Upper lobe of left lung (tissue), 6 donors: Measurements from ENCODE around the gene COA8. TPM values are rescaled to one million over a fixed set of nuclear protein-coding genes. Genes with fewer than 3 reads are reported as not detected.

Experiments used
- ATAC-seq, 2 donors: fragments of 200-7000 bp; cut with Tn5 transposase; one replicate each; pipeline ENCODE4 v1.9.1; 2022; ENCODE audit warnings: mild to moderate bottlenecking in 2 of 2, moderate library complexity in 2 of 2; ENCODE audit not compliant: low FRiP score in 2 of 2
- DNase-seq, 2 donors: peaks; one replicate each; pipeline ENCODE4 v3.0.0-alpha.2; 2019 to 2020
- H3K27ac ChIP-seq, 4 donors: fragments of 200-600 bp; sonication (generic); one replicate each; pipeline ENCODE4 v1.5.1; 2016 to 2019
- H3K27me3 ChIP-seq, 4 donors: fragments of 200-600 bp; sonication (generic); one replicate each; pipeline ENCODE4 v1.5.1; 2017 to 2019
- H3K36me3 ChIP-seq, 4 donors: fragments of 200-600 bp; sonication (generic); one replicate each; pipeline ENCODE4 v1.5.1; 2016 to 2019
- H3K4me1 ChIP-seq, 4 donors: fragments of 200-600 bp; sonication (generic); one replicate each; pipeline ENCODE4 v1.5.1; 2018 to 2019
- H3K4me3 ChIP-seq, 4 donors: fragments of 200-600 bp; sonication (generic); one replicate each; pipeline ENCODE4 v1.5.1; 2017 to 2019; ENCODE audit warnings: mild to moderate bottlenecking in 2 of 4, moderate library complexity in 1 of 4
- H3K9me3 ChIP-seq, 4 donors: fragments of 200-600 bp; sonication (generic); one replicate each; pipeline ENCODE4 v1.5.1; 2018 to 2019
- CTCF ChIP-seq, 6 experiments: fragments of 450-650 bp in 4 of 6; fragments of 200-600 bp in 2 of 6; sonication (generic) in 2 of 6; IDR thresholded peaks; one replicate each; pipeline ENCODE4 v1.5.1; 2016 to 2019; ENCODE audit warnings: antibody characterized with exemption in 6 of 6
- EP300 ChIP-seq, 4 donors: sonication (generic); formaldehyde crosslinking; IDR thresholded peaks; one replicate each; pipeline ENCODE4 v1.5.1; 2017; ENCODE audit warnings: antibody characterized with exemption in 4 of 4, control low read depth in 2 of 4
- POLR2A ChIP-seq, 4 donors: fragments of 450-650 bp; IDR thresholded peaks; one replicate each; pipeline ENCODE4 v1.5.1; 2016 to 2017; ENCODE audit warnings: antibody characterized with exemption in 4 of 4, mild to moderate bottlenecking in 2 of 4
- POLR2AphosphoS5 ChIP-seq, 2 donors: sonication (generic); formaldehyde crosslinking; IDR thresholded peaks; one replicate each; pipeline ENCODE4 v1.5.1; 2017; ENCODE audit warnings: antibody characterized with exemption in 2 of 2
- WGBS, 2 donors: methylation state at CpG; one replicate each; pipeline ENCODE4 v1.1.5; 2017 to 2018; 5-methylcytosine and 5-hydroxymethylcytosine counted together
- total RNA-seq, 6 donors: library from RNA; depleted of rRNA in 4 of 6; stranded (reverse); fragments of >200 nt in 4 of 6; gene quantifications; one replicate each; pipeline versions ENCODE4 v1.1.0 to v1.2.1, GENCODE V29; 2016 to 2021
- donor health status: DM: no; HTN: no; CAD: no; lungs with moderate emphysema.
- donor health status: DM: no; HTN: yes; CAD: no; lungs with severe emphysema.

The COA8 gene
- total RNA-seq, 6 donors from 2014 or later = 12.6 to 38.3 (median 28.6) TPM

DNA sequence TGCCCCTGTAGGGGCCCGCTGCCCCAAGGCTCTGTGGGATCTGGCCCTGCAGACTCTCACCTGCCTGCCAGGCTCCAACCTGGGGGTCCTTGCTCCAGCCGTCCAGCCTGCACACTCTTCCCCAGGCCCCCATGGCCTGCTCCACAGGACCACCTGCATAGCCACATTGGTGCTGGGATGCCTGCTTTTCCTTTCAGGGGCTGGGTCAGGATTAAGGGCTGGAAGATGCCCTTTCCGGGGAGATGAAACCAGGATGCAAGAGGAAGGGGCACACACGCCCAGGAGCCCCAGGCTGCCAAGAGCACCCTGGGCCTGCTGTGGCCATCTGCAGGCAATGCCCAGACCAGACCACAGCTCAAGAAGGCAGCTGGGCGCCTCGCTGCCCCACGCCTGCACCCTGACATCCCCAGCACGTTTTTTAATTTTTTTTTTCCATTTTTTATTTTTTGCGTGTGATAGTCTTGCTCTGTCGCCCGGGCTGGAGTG is 15.3 kb upstream of the COA8 start:
- Histone ChIP-seq H3K27me3 (no peaks in the 10 kb centered on the region), H3K4me3 (no peak overlapping the region), H3K36me3 (no peaks in the 10 kb centered on the region), H3K27ac (no peak overlapping the region), H3K4me1 (peaks cover 32 to 55% (median 37%) of the 10 kb centered on the region in 4 donors), H3K9me3 (no peaks in the 10 kb centered on the region)
- no peak for TF ChIP-seq EP300 (IDR thresholded peaks at IDR 0.05)
- no peak for TF ChIP-seq POLR2A (IDR thresholded peaks at IDR 0.05)
- no peak for TF ChIP-seq CTCF (IDR thresholded peaks at IDR 0.05)
- no peak for TF ChIP-seq POLR2AphosphoS5 (IDR thresholded peaks at IDR 0.05)
- WGBS, 2 donors = 90% methylated on average over 9 to 10 of the region's 11 CpGs
- DNase-seq (no peak), ATAC-seq (no peak)

- WGBS, 2 donors = 89 to 94% methylated on average over 16 to 18 of the region's 18 CpGs
- no peak overlapping the region for H3K27ac ChIP-seq
Observed at GRCh38 chr14:103547941-103548462, 14.8 kb upstream of the COA8 start.

GRCh38 chr14:103548463-103549351 is 14.1 kb upstream of the COA8 start:
- DNase-seq (peak in 1 of 2 donors; percentile 67), ATAC-seq (no peak)
- Histone ChIP-seq H3K9me3 (no peaks in the 10 kb centered on the region), H3K36me3 (no peaks in the 10 kb centered on the region), H3K4me1 (peaks cover 20 to 48% (median 25%) of the 10 kb centered on the region in 4 donors), H3K27me3 (no peaks in the 10 kb centered on the region), H3K4me3 (no peak overlapping the region), H3K27ac (peak overlapping the region in 1 of 4 donors; percentile 85)
- WGBS, 2 donors = 90 to 94% methylated on average over 13 to 27 of the region's 27 CpGs
- TF ChIP-seq CTCF (IDR thresholded peaks at IDR 0.05) = no peak
- TF ChIP-seq POLR2AphosphoS5 (IDR thresholded peaks at IDR 0.05) = no peak
- no peak for TF ChIP-seq EP300 (IDR thresholded peaks at IDR 0.05)
- no peak for TF ChIP-seq POLR2A (IDR thresholded peaks at IDR 0.05)

More at GRCh38 chr14:103547941-103548462, 14.8 kb upstream of the COA8 start:
- ATAC-seq (no peak), DNase-seq (peak in 1 of 2 donors; percentile 67)
- TF ChIP-seq POLR2AphosphoS5 (IDR thresholded peaks at IDR 0.05) = no peak
- TF ChIP-seq CTCF (IDR thresholded peaks at IDR 0.05) = no peak
- no peak for TF ChIP-seq POLR2A (IDR thresholded peaks at IDR 0.05)
- TF ChIP-seq EP300 (IDR thresholded peaks at IDR 0.05) = no peak
- H3K4me3 ChIP-seq = no peak overlapping the region
- H3K36me3 ChIP-seq = no peaks in the 10 kb centered on the region
- no peaks in the 10 kb centered on the region for H3K27me3 ChIP-seq
- H3K4me1 ChIP-seq = peaks cover 27 to 55% (median 32%) of the 10 kb centered on the region in 4 donors
- H3K9me3 ChIP-seq = no peaks in the 10 kb centered on the region

GRCh38 chr14:103549361-103550311 is 13.1 kb upstream of the COA8 start:
- TF ChIP-seq CTCF (IDR thresholded peaks at IDR 0.05) (no peak), POLR2AphosphoS5 (IDR thresholded peaks at IDR 0.05) (no peak), EP300 (IDR thresholded peaks at IDR 0.05) (no peak), POLR2A (IDR thresholded peaks at IDR 0.05) (no peak)
- Histone ChIP-seq H3K9me3 (no peaks in the 10 kb centered on the region), H3K27me3 (no peaks in the 10 kb centered on the region), H3K36me3 (peaks cover 0 to under 1% (median 0%) of the 10 kb centered on the region in 4 donors), H3K27ac (peak overlapping the region in 3 of 4 donors; percentile 80 to 85 (median 80)), H3K4me3 (peak overlapping the region in 1 of 4 donors; percentile 35), H3K4me1 (peaks cover 15 to 39% (median 18%) of the 10 kb centered on the region in 4 donors)
- ATAC-seq (no peak), DNase-seq (peak in 1 of 2 donors; percentile 82)
- 87 to 93% methylated on average over 23 to 29 of the region's 30 CpGs for WGBS, 2 donors
